ENCODE results near the gene CNTNAP2.
"Not testable (repeated sequence)": the region's sequence is repeated elsewhere in the genome, so short reads cannot be mapped to it uniquely, and the experiment has no call there.

The CNTNAP2 gene

GRCh38 chr7:147078312-147078711, 961.7 kb downstream of the CNTNAP2 start:
- in situ Hi-C loops (cut with HindIII; ENCODE audit: low sequenced_read_pairs) = no loop called here

- in situ Hi-C loops (cut with HindIII; ENCODE audit: low sequenced_read_pairs) = no loop called here
Observed at GRCh38 chr7:147079083-147079482, 962.5 kb downstream of the CNTNAP2 start.

GRCh38 chr7:147079921-147080420, 963.4 kb downstream of the CNTNAP2 start:
- in situ Hi-C loops (cut with HindIII; ENCODE audit: low sequenced_read_pairs) = no loop called here

DNA sequence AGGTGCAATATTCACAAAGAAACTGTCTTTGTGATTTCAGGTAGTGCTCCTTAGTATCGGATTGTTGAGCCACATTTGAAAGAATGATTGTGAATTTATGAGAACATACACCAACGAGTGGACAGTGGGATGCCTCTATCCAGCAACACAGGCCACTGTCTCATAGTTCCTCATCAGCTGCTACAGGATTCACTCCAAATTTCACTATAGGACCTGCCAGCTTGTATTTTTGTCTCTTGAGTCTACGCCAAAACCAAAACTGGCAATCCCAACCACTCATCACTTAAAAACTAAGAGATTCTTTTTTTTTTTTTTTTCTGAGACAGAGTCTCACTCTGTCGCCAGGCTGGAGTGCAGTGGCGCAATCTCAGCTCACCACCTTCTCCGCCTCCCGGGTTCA, 964.5 kb downstream of the CNTNAP2 start:
- in situ Hi-C loops (cut with HindIII; ENCODE audit: low sequenced_read_pairs) = no loop called here

- in situ Hi-C loops (cut with HindIII; ENCODE audit: low sequenced_read_pairs) = no loop called here
Observed at GRCh38 chr7:147089051-147089461, 972.5 kb downstream of the CNTNAP2 start.

DNA sequence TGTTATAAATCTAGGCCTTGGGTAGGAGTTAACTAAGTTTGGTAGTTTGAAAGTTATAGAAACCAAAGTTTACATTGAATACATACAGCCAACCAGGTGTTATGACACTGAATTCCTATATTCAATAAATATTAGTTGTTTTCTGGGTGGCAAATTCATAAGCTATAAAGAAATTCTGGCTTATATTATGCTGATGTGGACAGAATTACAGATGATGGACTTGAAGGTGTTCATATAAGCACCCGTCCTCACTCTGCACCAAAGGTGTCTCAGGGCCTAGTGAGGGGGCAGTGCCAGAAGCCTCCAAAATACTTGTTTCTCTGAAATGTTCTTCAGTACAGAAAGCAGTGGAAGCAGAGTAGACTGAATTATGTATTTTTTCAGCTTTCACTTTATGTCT, 973.0 kb downstream of the CNTNAP2 start:
- in situ Hi-C loops (cut with HindIII; ENCODE audit: low sequenced_read_pairs) = no loop called here

- in situ Hi-C loops (cut with HindIII; ENCODE audit: low sequenced_read_pairs) = no loop called here
Observed at GRCh38 chr7:147096629-147097028, 980.0 kb downstream of the CNTNAP2 start.

DNA sequence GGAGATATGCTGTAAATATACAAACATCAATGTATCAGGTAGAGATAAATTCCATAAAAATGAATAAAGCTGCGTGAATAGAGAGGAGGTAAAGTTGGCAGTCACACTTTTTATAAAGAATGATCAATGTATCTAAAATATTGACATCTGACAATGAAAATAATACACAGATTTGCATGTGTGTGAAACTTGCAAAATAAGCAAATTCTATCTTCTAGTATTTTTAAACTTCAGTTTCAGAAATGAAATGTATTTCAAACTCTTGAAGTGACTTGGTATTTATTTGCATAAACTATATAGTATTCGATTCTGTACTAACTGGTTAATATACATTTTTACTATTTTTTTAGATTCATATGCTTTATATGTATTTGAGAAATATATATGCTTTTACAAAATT, 986.6 kb downstream of the CNTNAP2 start:
- in situ Hi-C loops (cut with HindIII; ENCODE audit: low sequenced_read_pairs) = no loop called here

- in situ Hi-C loops (cut with HindIII; ENCODE audit: low sequenced_read_pairs) = no loop called here
Observed at GRCh38 chr7:147106746-147107145, 990.1 kb downstream of the CNTNAP2 start.

DNA sequence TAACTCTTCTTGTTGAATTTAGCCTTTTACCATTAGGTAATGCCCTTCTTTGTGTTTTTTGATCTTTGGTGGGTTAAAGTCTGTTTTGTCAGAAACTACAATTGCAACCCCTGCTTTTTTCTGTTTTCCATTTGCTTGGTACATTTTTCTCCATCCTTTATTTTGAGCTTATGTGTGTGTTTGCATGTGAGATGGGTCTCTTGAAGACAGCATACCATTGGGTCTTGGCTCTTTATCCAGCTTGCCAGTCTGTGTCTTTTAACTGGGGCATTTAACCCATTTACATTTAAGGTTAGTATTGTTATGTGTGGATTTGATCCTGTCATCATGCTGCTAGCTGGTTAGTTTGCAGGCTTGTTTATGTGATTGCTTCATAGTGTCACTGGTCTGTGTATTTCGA, 997.9 kb downstream of the CNTNAP2 start:
- in situ Hi-C loops (cut with HindIII; ENCODE audit: low sequenced_read_pairs) = not testable (repeated sequence)

GRCh38 chr7:147136352-147136751, 1019.8 kb downstream of the CNTNAP2 start:
- in situ Hi-C loops (cut with HindIII; ENCODE audit: low sequenced_read_pairs) = no loop called here

DNA sequence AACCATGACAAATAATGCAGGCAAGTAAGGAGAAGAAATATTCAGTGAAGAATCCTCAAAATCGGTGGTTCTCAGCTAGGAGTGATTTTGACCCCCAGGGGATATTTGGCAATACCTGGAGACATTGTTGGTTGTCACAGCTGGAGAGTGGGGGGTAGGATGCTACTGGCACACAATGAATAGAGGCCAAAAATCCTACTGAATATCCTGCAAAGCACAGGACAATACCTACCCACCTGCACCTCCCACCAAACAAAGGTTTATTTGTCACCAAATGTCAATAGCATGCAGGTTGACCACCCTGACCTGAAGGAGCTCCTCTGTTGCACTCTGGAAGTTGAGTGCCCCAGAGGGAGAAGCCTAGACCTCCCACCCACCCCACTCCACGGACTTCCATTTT, 1028.6 kb downstream of the CNTNAP2 start:
- in situ Hi-C loops (cut with HindIII; ENCODE audit: low sequenced_read_pairs) = no loop called here

DNA sequence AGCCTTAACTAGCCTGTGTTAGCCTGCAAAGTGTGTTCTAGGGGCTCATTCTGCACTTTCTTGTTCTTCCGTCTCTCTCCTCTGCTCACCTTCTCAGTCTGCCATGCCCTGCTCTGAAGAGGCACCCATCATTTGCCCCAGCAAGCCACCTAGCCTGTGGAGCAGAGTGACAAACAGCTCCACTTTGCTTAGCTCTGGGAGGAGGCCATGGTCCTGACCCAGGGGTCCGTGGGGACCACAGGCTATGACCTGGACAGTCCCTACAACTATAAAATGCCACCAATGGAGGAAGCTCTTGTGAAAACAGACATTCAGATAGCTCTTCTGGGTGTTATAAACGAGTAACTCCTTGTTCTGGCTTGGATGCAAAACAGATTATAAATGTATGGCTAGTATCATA, 1029.6 kb downstream of the CNTNAP2 start:
- in situ Hi-C loops (cut with HindIII; ENCODE audit: low sequenced_read_pairs) = no loop called here

GRCh38 chr7:147151661-147152060, 1035.1 kb downstream of the CNTNAP2 start:
- in situ Hi-C loops (cut with HindIII; ENCODE audit: low sequenced_read_pairs) = no loop called here

DNA sequence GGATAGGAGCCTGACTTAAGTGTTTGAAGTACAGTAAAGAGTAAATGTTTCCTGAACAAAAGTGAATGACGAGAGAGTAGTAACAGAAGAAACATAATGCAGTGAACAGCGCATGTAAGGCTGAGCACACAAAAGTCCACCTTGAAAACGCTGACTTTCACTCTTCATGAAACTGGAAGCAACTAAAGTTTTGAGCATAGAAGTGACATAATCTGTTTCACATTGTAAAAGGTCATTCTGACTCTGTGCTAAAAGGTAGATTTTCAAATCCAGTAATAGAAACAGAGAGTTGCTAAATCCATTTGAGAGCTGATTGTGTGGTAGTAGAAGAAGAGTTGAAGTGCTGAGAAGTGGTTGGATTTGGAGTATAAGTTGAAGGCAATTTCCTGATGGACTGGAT, 1037.0 kb downstream of the CNTNAP2 start:
- in situ Hi-C loops (cut with HindIII; ENCODE audit: low sequenced_read_pairs) = no loop called here

DNA sequence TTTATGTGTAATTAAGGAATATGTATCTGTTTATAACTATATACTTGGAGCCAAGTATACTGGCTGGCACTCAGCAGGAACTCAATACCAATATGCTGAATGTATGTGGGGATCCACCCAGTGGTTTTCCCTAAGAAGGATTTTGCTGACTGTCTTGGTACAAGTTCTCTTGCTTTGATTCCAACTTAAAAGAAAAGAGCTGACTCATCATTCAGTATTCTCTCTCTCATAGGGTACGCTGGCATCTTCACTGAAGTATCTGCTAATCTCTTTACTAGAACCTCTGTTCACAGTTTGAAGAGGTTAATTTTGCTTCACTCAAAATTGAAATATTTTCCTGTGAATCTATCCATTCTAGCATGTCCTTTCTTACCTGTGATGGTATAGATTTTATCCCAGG, 1044.8 kb downstream of the CNTNAP2 start:
- in situ Hi-C loops (cut with HindIII; ENCODE audit: low sequenced_read_pairs) = no loop called here

GRCh38 chr7:147170341-147171012, 1053.9 kb downstream of the CNTNAP2 start:
- in situ Hi-C loops (cut with HindIII; ENCODE audit: low sequenced_read_pairs) = no loop called here

DNA sequence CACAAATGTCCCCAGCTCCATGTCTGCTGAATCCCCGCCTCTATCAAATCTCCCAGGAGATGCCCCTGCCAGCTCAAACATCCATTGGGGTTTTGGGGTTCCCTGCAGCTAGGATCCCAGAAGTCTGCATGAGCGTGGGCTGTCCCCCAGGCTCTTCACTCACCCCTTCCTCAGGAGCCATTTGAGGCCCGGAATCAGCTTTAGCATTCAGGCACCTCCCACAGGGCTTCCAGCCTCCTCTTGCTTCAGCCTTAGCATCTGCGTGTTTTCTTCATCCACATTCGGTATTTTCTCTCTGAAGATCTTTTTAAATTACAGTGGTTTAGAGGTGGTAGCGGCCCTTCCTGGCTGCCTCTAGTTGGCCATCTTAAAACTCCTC, 1054.4 kb downstream of the CNTNAP2 start:
- in situ Hi-C loops (cut with HindIII; ENCODE audit: low sequenced_read_pairs) = no loop called here

DNA sequence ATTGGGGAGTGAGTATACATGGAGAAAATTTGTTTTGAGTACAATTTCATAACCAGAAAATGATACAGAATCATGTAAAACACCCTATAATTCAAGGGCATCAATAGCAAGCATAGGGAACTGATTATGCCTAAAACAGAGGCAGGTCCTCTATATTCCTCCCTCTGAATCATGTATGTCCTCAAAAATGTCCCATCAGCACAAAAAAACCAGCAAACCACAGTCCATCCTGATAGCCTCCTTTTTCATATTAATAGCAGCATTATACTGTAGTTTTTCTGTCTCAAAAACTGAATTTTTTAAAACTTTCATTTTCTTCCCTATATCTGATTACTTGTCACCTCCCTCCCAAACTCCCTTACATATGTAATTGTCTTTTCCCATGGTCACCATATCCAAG, 1057.3 kb downstream of the CNTNAP2 start:
- in situ Hi-C loops (cut with HindIII; ENCODE audit: low sequenced_read_pairs) = no loop called here

DNA sequence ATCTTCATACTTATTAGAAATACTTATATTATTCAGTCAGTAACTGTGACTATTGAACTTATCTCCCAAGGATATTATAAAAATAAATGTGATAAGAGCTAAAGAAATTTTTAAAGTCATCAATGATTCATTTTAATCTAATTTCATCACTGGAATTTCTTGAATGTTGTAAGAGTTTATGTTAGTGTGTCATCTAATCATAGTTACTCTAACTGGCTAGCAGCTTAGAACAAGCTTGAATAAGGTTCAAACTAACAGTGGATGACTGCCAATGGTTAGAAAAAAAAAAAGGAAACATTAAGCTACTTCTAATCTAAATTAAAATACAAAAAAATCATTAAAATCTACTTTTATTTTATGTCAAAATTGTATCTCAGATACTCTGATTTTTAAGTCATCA, 1066.3 kb downstream of the CNTNAP2 start:
- in situ Hi-C loops (cut with HindIII; ENCODE audit: low sequenced_read_pairs) = no loop called here

- in situ Hi-C loops (cut with HindIII; ENCODE audit: low sequenced_read_pairs) = no loop called here
Observed at GRCh38 chr7:147183276-147183675, 1066.7 kb downstream of the CNTNAP2 start.

DNA sequence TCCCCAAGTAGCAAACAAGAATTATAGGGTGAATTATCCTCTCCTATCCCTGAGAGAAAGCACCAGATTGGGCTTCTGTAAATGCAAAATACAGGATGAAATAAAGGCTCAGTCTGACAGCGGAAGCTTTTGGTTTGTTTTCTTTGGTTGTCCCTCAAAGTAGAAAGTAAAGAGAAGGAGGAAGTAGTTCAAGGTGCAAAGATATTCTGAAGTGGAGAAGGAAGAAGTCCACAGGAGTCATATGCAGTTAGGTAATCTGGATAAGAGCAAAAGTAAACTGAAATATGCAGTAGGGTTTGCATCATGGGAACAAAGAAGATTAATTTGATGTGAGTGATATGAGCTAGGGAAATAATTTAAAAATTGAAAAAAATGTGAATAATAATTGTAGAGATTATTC, 1071.9 kb downstream of the CNTNAP2 start:
- in situ Hi-C loops (cut with HindIII; ENCODE audit: low sequenced_read_pairs) = no loop called here

- in situ Hi-C loops (cut with HindIII; ENCODE audit: low sequenced_read_pairs) = no loop called here
Observed at GRCh38 chr7:147193476-147193875, 1076.9 kb downstream of the CNTNAP2 start.
